ENCODE data around the gene ZC2HC1B. TPM values are rescaled to one million over a fixed set of nuclear protein-coding genes. Genes with fewer than 3 reads are reported as not detected.

ZC2HC1B gene
- total RNA-seq, 1 experiment from 2014 or later: not detected

GRCh38 chr6:143963158-143963919 is 99.1 kb downstream of the ZC2HC1B start:
- no peaks in the 10 kb centered on the region for H3K36me3 Mint-ChIP-seq (ENCODE audit: insufficient read depth, unreplicated experiment)
- no TSS peak for BruUV-seq (replicated peaks)
- CTCF ChIA-PET: interaction anchor here (1.7 to 2.9 kb wide), 2 partner anchors 20 to 23 kb away, joined by 7 to 22 read pairs; no protein-coding TSS in a partner anchor
- no peak for TF ChIP-seq CTCF (IDR thresholded peaks at IDR 0.05; ENCODE audit: unreplicated experiment)
- H3K4me3 Mint-ChIP-seq (ENCODE audit: unreplicated experiment): no peak overlapping the region
- no peak overlapping the region for H3K27ac Mint-ChIP-seq (ENCODE audit: low read depth, unreplicated experiment)
- H3K9me3 Mint-ChIP-seq (ENCODE audit: unreplicated experiment): no peaks in the 10 kb centered on the region
- intact Hi-C loops (cut with micrococcal nuclease): no loop called here
- H3K27me3 Mint-ChIP-seq (ENCODE audit: insufficient read depth, unreplicated experiment): no peaks in the 10 kb centered on the region
- POLR2A ChIA-PET: interaction anchor here (0.6 kb wide), 1 partner anchor 399 kb away, joined by 4 read pairs; no protein-coding TSS in a partner anchor
- H3K4me1 Mint-ChIP-seq (ENCODE audit: insufficient read depth, unreplicated experiment): peaks cover 9% of the 10 kb centered on the region
- no peak for DNase-seq (ENCODE audit: unreplicated experiment)

- no peak for TF ChIP-seq CTCF (IDR thresholded peaks at IDR 0.05; ENCODE audit: unreplicated experiment)
- Mint-ChIP-seq H3K27me3 (ENCODE audit: insufficient read depth, unreplicated experiment) (no peaks in the 10 kb centered on the region), H3K4me3 (ENCODE audit: unreplicated experiment) (no peak overlapping the region), H3K27ac (ENCODE audit: low read depth, unreplicated experiment) (no peak overlapping the region), H3K9me3 (ENCODE audit: unreplicated experiment) (no peaks in the 10 kb centered on the region), H3K4me1 (ENCODE audit: insufficient read depth, unreplicated experiment) (peaks cover 9% of the 10 kb centered on the region), H3K36me3 (ENCODE audit: insufficient read depth, unreplicated experiment) (no peaks in the 10 kb centered on the region)
- intact Hi-C loops (cut with micrococcal nuclease): no loop called here
- ChIA-PET POLR2A (no interaction called here), CTCF (interaction anchor here (0.6 to 2.9 kb wide), 3 partner anchors 21 to 776 kb away, joined by 3 to 22 read pairs (median 7); no protein-coding TSS in a partner anchor)
- DNase-seq (ENCODE audit: unreplicated experiment): no peak
- no TSS peak for BruUV-seq (replicated peaks)
Observed at GRCh38 chr6:143964674-143965081, 100.4 kb downstream of the ZC2HC1B start.

GRCh38 chr6:143965503-143966171 is 101.4 kb downstream of the ZC2HC1B start:
- no TSS peak for BruUV-seq (replicated peaks)
- intact Hi-C loops (cut with micrococcal nuclease): no loop called here
- peak; percentile 53 for DNase-seq (ENCODE audit: unreplicated experiment)
- ChIA-PET CTCF (interaction anchor here (2.9 kb wide), 1 partner anchor 25 kb away, joined by 22 read pairs; no protein-coding TSS in a partner anchor), POLR2A (no interaction called here)
- Mint-ChIP-seq H3K4me3 (ENCODE audit: unreplicated experiment) (no peak overlapping the region), H3K27ac (ENCODE audit: low read depth, unreplicated experiment) (no peak overlapping the region), H3K4me1 (ENCODE audit: insufficient read depth, unreplicated experiment) (peaks cover 9% of the 10 kb centered on the region), H3K9me3 (ENCODE audit: unreplicated experiment) (no peaks in the 10 kb centered on the region), H3K27me3 (ENCODE audit: insufficient read depth, unreplicated experiment) (no peaks in the 10 kb centered on the region), H3K36me3 (ENCODE audit: insufficient read depth, unreplicated experiment) (no peaks in the 10 kb centered on the region)
- TF ChIP-seq CTCF (IDR thresholded peaks at IDR 0.05; ENCODE audit: unreplicated experiment): no peak

- BruUV-seq (replicated peaks): no TSS peak
- ChIA-PET CTCF (no interaction called here), POLR2A (interaction anchor here (0.6 kb wide), 1 partner anchor 279 kb away, joined by 3 read pairs; no protein-coding TSS in a partner anchor)
- intact Hi-C loops (cut with micrococcal nuclease): no loop called here
- TF ChIP-seq CTCF (IDR thresholded peaks at IDR 0.05; ENCODE audit: unreplicated experiment): no peak
- no peak for DNase-seq (ENCODE audit: unreplicated experiment)
- Mint-ChIP-seq H3K4me3 (ENCODE audit: unreplicated experiment) (no peak overlapping the region), H3K9me3 (ENCODE audit: unreplicated experiment) (no peaks in the 10 kb centered on the region), H3K36me3 (ENCODE audit: insufficient read depth, unreplicated experiment) (no peaks in the 10 kb centered on the region), H3K27me3 (ENCODE audit: insufficient read depth, unreplicated experiment) (no peaks in the 10 kb centered on the region), H3K27ac (ENCODE audit: low read depth, unreplicated experiment) (no peak overlapping the region), H3K4me1 (ENCODE audit: insufficient read depth, unreplicated experiment) (peaks cover 9% of the 10 kb centered on the region)
Observed at GRCh38 chr6:143966312-143966711, 102.0 kb downstream of the ZC2HC1B start.
